CD4-positive, alpha-beta memory T cell (primary cell): ENCODE data around the gene ACSL3. TPM values are rescaled to one million over a fixed set of nuclear protein-coding genes. Genes with fewer than 3 reads are reported as not detected.

Source experiments
- CTCF ChIA-PET: fragments of 350-600 bp; sonication (Branson Sonifier 250); formaldehyde crosslinking; loops from one replicate; lab custom pipeline; 2021; ENCODE audit warnings: inconsistent platforms; ENCODE audit not compliant: partially characterized antibody; lab: Charles Lee
- POLR2A ChIA-PET: fragments of 350-600 bp; sonication (Branson Sonifier 250); formaldehyde crosslinking; loops from one replicate; lab custom pipeline; 2021; ENCODE audit not compliant: partially characterized antibody; lab: Charles Lee
- DNase-seq, 5 donors: peaks; one replicate each; pipeline versions ENCODE4 v3.0.0 to v3.0.0-alpha.2; 2020 to 2022; ENCODE audit warnings: mixed read lengths in 1 of 5
- H3K27ac ChIP-seq: one replicate; pipeline ENCODE4 v1.7.0; 2013; ENCODE audit warnings: low read depth, low read length
- H3K27me3 ChIP-seq: 2 replicates; pipeline ENCODE4 v1.7.0; 2013; ENCODE audit warnings: mild to moderate bottlenecking, low read length, moderate library complexity; ENCODE audit not compliant: insufficient read depth
- H3K36me3 ChIP-seq: 2 replicates; pipeline ENCODE4 v1.7.0; 2013; ENCODE audit warnings: mild to moderate bottlenecking, low read length, moderate library complexity; ENCODE audit not compliant: insufficient read depth
- H3K4me1 ChIP-seq: 2 replicates; pipeline ENCODE4 v1.7.0; 2013; ENCODE audit warnings: mild to moderate bottlenecking, low read length, moderate library complexity; ENCODE audit not compliant: insufficient read depth
- H3K4me3 ChIP-seq, 2 donors: one replicate each; pipeline ENCODE4 v1.7.0; 2013; ENCODE audit warnings: low read length in 2 of 2, mild to moderate bottlenecking in 1 of 2
- H3K9me3 ChIP-seq, 2 donors: one replicate each; pipeline ENCODE4 v1.7.0; 2013; ENCODE audit warnings: low read length in 2 of 2, control low read depth in 1 of 2; ENCODE audit not compliant: control insufficient read depth in 1 of 2
- H3K27ac Mint-ChIP-seq, 7 donors: one replicate each; pipeline ENCODE4 v1.8.0; 2020 to 2021; ENCODE audit warnings: mixed read lengths in 7 of 7, mild to moderate bottlenecking in 6 of 7, inconsistent platforms in 3 of 7, moderate library complexity in 3 of 7
- H3K27me3 Mint-ChIP-seq, 2 donors: one replicate each; pipeline ENCODE4 v1.8.0; 2020 to 2021; ENCODE audit warnings: mixed read lengths in 2 of 2
- H3K36me3 Mint-ChIP-seq, 2 donors: one replicate each; pipeline ENCODE4 v1.8.0; 2020 to 2021; ENCODE audit warnings: mixed read lengths in 2 of 2, inconsistent platforms in 1 of 2, mild to moderate bottlenecking in 1 of 2
- H3K4me1 Mint-ChIP-seq, 4 donors: one replicate each; pipeline ENCODE4 v1.8.0; 2020 to 2021; ENCODE audit warnings: mixed read lengths in 4 of 4, mild to moderate bottlenecking in 1 of 4
- H3K4me3 Mint-ChIP-seq, 8 donors: one replicate each; pipeline ENCODE4 v1.8.0; 2020 to 2021; ENCODE audit warnings: mixed read lengths in 8 of 8, mild to moderate bottlenecking in 7 of 8, moderate library complexity in 6 of 8, inconsistent platforms in 3 of 8
- H3K9me3 Mint-ChIP-seq, 8 donors: one replicate each; pipeline ENCODE4 v1.8.0; 2020 to 2021; ENCODE audit warnings: mixed read lengths in 8 of 8, mild to moderate bottlenecking in 5 of 8, inconsistent platforms in 3 of 8, moderate library complexity in 1 of 8
- intact Hi-C: fragments of 100-400 bp; cut with micrococcal nuclease; formaldehyde crosslinking; loops from one replicate; pipeline ENCODE4 v1.15.1; 2023
- polyA plus RNA-seq, 2 donors: library from polyadenylated mRNA; unstranded; fragments of 300-500 nt; fragmentation: Illumina TruSeq; gene quantifications; one replicate each; pipeline ENCODE4 v1.2.3, GENCODE V29; 2021
- total RNA-seq, 2 experiments: library from RNA; stranded (reverse); gene quantifications; one replicate each; pipeline ENCODE4 v1.2.3, GENCODE V29; 2021

ACSL3 gene
- total RNA-seq, result 10 to 100 TPM; 24.8 to 30.9 TPM
- polyA plus RNA-seq, result 10 to 100 TPM; 25.2 to 26.5 TPM

DNA sequence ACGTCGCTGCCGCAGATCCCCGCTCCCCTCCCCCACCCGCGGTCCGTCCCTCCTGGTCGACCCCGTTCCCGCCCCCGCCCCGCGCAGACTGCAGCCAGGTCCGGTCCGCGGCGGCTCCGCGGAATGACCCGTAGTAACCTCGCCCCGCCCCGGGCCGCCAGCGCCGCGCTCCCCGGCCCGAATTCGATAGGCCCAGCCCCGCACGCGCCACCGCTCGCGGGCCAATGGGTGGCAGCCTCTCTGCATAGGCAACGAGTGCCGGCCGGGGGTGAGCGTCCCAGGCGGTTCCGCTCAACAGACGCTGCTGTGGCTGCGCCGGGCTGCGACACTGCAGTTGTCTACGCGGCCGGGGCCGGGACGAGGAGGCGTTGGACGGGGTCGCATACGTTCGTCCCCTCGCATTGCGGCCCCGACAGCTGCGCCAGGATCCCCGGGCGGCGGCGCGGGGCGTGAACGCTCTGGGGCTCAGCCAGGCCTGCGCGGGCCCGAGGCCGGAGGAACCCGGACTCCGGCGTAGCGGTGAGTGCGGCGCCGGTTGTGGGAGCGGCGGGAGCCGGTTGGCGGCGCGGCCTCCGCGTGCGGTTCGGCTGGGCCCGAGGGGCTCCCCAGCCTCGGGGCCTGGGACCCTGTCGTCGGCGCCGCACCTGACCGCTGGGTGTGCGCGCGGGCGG is at the start of gene ACSL3:
ACSL3 (plus strand) TSS at position 297 of the 671 bp plus-strand sequence. CDS start 47,737 bp downstream, outside the sequence.
- POLR2A ChIA-PET, result interaction anchor here (0.5 to 1.0 kb wide), 4 partner anchors 25 to 205 kb away, joined by 3 to 4 read pairs (median 3); partner anchors contain the start of gene FARSB
- Histone ChIP-seq H3K36me3 (no peaks in the 10 kb centered on the region), H3K27me3 (no peaks in the 10 kb centered on the region), H3K27ac (peak within 1 kb of the TSS; percentile 67), H3K4me3 (peak within 1 kb of the TSS; percentile 57 to 63), H3K4me1 (peaks cover 42% of the 10 kb centered on the region), H3K9me3 (no peaks in the 10 kb centered on the region)
- peak; percentile 88 to 91 (median 91) for DNase-seq
- H3K27ac Mint-ChIP-seq, result peak within 1 kb of the TSS; percentile 59 to 97 (median 94)
- CTCF ChIA-PET, result interaction anchor here (1.0 kb wide), 1 partner anchor 155 kb away, joined by 3 read pairs; no protein-coding TSS in a partner anchor
- intact Hi-C loops, result loop anchor here (1.0 kb wide), 2 partner anchors 42 to 205 kb away; partner anchors contain the start of gene FARSB
- peak within 1 kb of the TSS; percentile 73 to 86 (median 82) for H3K4me3 Mint-ChIP-seq
- peaks cover 0 to 3% of the 10 kb centered on the region in 2 donors for H3K36me3 Mint-ChIP-seq
- peaks cover 4 to 11% (median 6%) of the 10 kb centered on the region in 4 donors for H3K4me1 Mint-ChIP-seq
- no peaks in the 10 kb centered on the region for H3K27me3 Mint-ChIP-seq
- no peaks in the 10 kb centered on the region for H3K9me3 Mint-ChIP-seq

GRCh38 chr2:222811828-222812227 is 49.0 kb upstream of the ACSL3 start:
- peaks cover 0 to 4% of the 10 kb centered on the region in 2 donors for H3K27me3 Mint-ChIP-seq
- H3K4me3 ChIP-seq, result no peak overlapping the region
- ChIA-PET POLR2A (no interaction called here), CTCF (no interaction called here)
- H3K36me3 ChIP-seq, result no peaks in the 10 kb centered on the region
- H3K4me1 Mint-ChIP-seq, result peaks cover 0 to 5% (median 0%) of the 10 kb centered on the region in 4 donors
- H3K27ac ChIP-seq, result no peak overlapping the region
- no peaks in the 10 kb centered on the region for H3K36me3 Mint-ChIP-seq
- no peak overlapping the region for H3K4me3 Mint-ChIP-seq
- no peaks in the 10 kb centered on the region for H3K9me3 Mint-ChIP-seq
- no peak for DNase-seq
- H3K27me3 ChIP-seq, result no peaks in the 10 kb centered on the region
- H3K4me1 ChIP-seq, result no peaks in the 10 kb centered on the region
- H3K9me3 ChIP-seq, result no peaks in the 10 kb centered on the region
- no peak overlapping the region for H3K27ac Mint-ChIP-seq
- intact Hi-C loops, result no loop called here

- Histone ChIP-seq H3K4me1 (no peaks in the 10 kb centered on the region), H3K27ac (no peak overlapping the region), H3K36me3 (no peaks in the 10 kb centered on the region), H3K4me3 (no peak overlapping the region), H3K27me3 (no peaks in the 10 kb centered on the region), H3K9me3 (no peaks in the 10 kb centered on the region)
- Mint-ChIP-seq H3K27me3 (peaks cover 0 to 3% of the 10 kb centered on the region in 2 donors), H3K4me3 (no peak overlapping the region), H3K9me3 (no peaks in the 10 kb centered on the region), H3K36me3 (no peaks in the 10 kb centered on the region), H3K4me1 (peaks cover 0 to 5% (median 0%) of the 10 kb centered on the region in 4 donors), H3K27ac (peak overlapping the region in 1 of 7 donors; percentile 38)
- DNase-seq, result no peak
- ChIA-PET POLR2A (interaction anchor here (0.5 kb wide), 1 partner anchor 47 kb away, joined by 3 read pairs; the partner anchor contains the start of gene ACSL3), CTCF (interaction anchor here (0.6 kb wide), 1 partner anchor 16 kb away, joined by 3 read pairs; no protein-coding TSS in a partner anchor)
- intact Hi-C loops, result no loop called here
Measured at GRCh38 chr2:222813177-222813843, 47.5 kb upstream of the ACSL3 start.

DNA sequence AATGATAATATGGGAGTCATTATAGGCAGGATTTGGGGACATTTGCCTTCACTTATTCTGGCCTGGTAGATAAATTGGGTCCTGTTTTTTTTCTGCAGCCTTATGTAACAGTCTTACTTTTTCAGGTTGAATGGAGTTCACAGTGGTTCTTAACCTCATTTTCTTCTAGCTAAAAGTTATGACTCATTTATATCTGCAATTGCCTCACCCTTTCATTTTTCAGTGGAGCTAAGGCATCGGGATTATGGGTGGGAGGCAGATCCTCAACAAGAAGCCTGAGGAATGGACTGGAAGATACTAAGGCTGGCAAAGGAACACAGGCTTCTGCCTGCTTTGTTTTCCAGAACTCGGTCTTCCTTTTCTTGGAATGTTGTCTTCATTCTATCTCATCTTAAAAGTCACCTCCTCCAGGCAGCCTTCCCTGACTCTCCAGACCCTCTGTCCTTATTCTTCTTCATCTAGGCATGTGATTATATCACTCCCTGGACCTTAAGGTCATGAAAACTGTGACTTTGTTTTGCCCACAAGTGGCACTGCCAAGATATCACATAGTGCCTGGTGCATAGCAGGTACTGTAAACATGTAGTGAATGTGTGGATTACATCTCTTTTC is 41.0 kb upstream of the ACSL3 start:
- H3K9me3 ChIP-seq, result no peaks in the 10 kb centered on the region
- H3K4me3 Mint-ChIP-seq, result no peak overlapping the region
- H3K27ac ChIP-seq, result no peak overlapping the region
- no peak overlapping the region for H3K4me3 ChIP-seq
- no peaks in the 10 kb centered on the region for H3K27me3 ChIP-seq
- H3K27me3 Mint-ChIP-seq, result no peaks in the 10 kb centered on the region
- H3K36me3 ChIP-seq, result no peaks in the 10 kb centered on the region
- intact Hi-C loops, result no loop called here
- DNase-seq, result no peak
- H3K4me1 ChIP-seq, result no peaks in the 10 kb centered on the region
- no peak overlapping the region for H3K27ac Mint-ChIP-seq
- no peaks in the 10 kb centered on the region for H3K4me1 Mint-ChIP-seq
- H3K9me3 Mint-ChIP-seq, result no peaks in the 10 kb centered on the region
- ChIA-PET POLR2A (no interaction called here), CTCF (no interaction called here)
- no peaks in the 10 kb centered on the region for H3K36me3 Mint-ChIP-seq

DNA sequence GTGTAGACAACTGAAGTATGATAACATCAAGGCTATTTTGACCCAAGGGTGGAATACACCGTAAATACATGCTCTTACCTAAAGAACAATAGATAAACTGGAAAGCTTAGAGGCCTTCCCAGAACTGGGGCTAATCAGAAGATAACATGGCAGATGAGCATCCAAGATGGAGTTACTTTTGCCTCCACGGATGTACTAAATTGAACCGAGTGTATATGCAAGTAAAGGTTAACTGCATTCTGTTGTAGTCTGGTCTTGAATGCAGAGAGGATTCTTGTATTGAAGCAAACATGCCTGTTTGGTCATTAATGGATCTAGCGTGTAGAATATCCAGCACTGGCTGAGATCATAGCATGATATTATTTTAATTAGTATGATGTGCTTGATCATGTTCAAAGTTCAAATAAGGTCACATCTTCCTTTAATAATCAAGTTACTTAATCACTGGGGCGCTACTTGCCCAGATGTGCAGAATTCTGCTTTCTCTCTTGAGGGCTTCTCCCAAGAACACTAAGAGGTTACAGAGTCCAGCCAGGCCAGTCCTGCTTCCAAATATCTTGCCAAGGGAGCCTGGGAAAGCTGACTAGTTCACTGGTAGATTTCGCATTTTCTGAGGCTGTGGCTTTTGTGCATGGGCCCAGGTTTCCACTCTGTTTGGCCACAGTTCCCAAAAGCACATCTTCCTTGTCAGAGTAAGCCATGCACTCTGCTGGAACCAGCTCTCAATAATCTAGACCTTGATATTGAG is 37.5 kb upstream of the ACSL3 start:
- intact Hi-C loops, result no loop called here
- CTCF ChIA-PET, result no interaction called here
- Histone ChIP-seq H3K27ac (no peak overlapping the region), H3K27me3 (no peaks in the 10 kb centered on the region), H3K4me3 (no peak overlapping the region), H3K4me1 (no peaks in the 10 kb centered on the region), H3K9me3 (no peaks in the 10 kb centered on the region), H3K36me3 (no peaks in the 10 kb centered on the region)
- no peak overlapping the region for H3K27ac Mint-ChIP-seq
- POLR2A ChIA-PET, result no interaction called here
- DNase-seq, result no peak
- peaks cover 0 to 6% of the 10 kb centered on the region in 2 donors for H3K27me3 Mint-ChIP-seq
- no peaks in the 10 kb centered on the region for H3K4me1 Mint-ChIP-seq
- H3K36me3 Mint-ChIP-seq, result no peaks in the 10 kb centered on the region
- H3K9me3 Mint-ChIP-seq, result no peaks in the 10 kb centered on the region
- no peak overlapping the region for H3K4me3 Mint-ChIP-seq

DNA sequence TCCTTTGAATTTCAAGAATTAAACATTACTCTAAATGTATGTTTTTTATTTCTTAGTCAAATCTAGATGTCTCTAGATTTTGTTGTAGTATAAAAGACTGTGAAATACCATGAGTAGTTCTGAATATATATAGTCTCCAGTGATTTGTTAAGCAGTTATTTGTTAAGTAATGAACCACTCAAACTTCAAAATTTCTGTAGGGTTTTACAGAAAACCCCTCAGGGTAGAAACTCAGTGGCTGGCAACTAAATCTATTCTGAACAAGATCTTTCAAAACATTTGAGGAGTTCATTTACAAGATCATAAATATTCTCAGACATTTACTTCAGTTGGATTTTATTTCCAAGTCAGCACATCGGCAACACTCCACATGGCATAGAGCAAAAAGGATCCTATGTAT is 35.8 kb upstream of the ACSL3 start:
- H3K9me3 Mint-ChIP-seq, result no peaks in the 10 kb centered on the region
- Histone ChIP-seq H3K4me3 (no peak overlapping the region), H3K27ac (no peak overlapping the region), H3K36me3 (no peaks in the 10 kb centered on the region), H3K4me1 (no peaks in the 10 kb centered on the region), H3K9me3 (no peaks in the 10 kb centered on the region), H3K27me3 (no peaks in the 10 kb centered on the region)
- POLR2A ChIA-PET, result no interaction called here
- CTCF ChIA-PET, result no interaction called here
- no peaks in the 10 kb centered on the region for H3K4me1 Mint-ChIP-seq
- no peaks in the 10 kb centered on the region for H3K36me3 Mint-ChIP-seq
- H3K27ac Mint-ChIP-seq, result no peak overlapping the region
- no peak for DNase-seq
- H3K27me3 Mint-ChIP-seq, result peaks cover 0 to 6% of the 10 kb centered on the region in 2 donors
- no peak overlapping the region for H3K4me3 Mint-ChIP-seq
- intact Hi-C loops, result no loop called here
